Adipocyte (in vitro differentiated cells): Measurements from ENCODE around the gene MLEC.
A peak's percentile ranks its signal among the peaks of the same experiment; 100 is the strongest.

Experiments
- DNase-seq: peaks from one replicate; pipeline ENCODE4 v3.0.0-alpha.2; 2015; ENCODE audit warnings: low read depth
- H3K27me3 ChIP-seq: replicated peaks from 2 replicates; pipeline ENCODE4 v1.7.0; 2013; ENCODE audit warnings: mild to moderate bottlenecking, low read length, moderate library complexity; ENCODE audit not compliant: control insufficient read depth, insufficient read depth
- H3K36me3 ChIP-seq: 2 replicates; pipeline ENCODE4 v1.7.0; 2013; ENCODE audit warnings: low read length, mild to moderate bottlenecking, moderate library complexity; ENCODE audit not compliant: control insufficient read depth, insufficient read depth, severe bottlenecking
- H3K4me1 ChIP-seq: 2 replicates; pipeline ENCODE4 v1.7.0; 2013; ENCODE audit warnings: mild to moderate bottlenecking, low read length, moderate library complexity; ENCODE audit not compliant: control insufficient read depth, insufficient read depth
- H3K4me3 ChIP-seq: 2 replicates; pipeline ENCODE4 v1.7.0; 2013; ENCODE audit warnings: mild to moderate bottlenecking, low read length, moderate library complexity
- H3K9ac ChIP-seq: 2 replicates; pipeline ENCODE4 v1.7.0; 2013; ENCODE audit warnings: mild to moderate bottlenecking, low read length, moderate library complexity
- H3K9me3 ChIP-seq: 2 replicates; pipeline ENCODE4 v1.7.0; 2013; ENCODE audit warnings: mild to moderate bottlenecking, low read length, moderate library complexity; ENCODE audit not compliant: control insufficient read depth

MLEC gene, protein sequence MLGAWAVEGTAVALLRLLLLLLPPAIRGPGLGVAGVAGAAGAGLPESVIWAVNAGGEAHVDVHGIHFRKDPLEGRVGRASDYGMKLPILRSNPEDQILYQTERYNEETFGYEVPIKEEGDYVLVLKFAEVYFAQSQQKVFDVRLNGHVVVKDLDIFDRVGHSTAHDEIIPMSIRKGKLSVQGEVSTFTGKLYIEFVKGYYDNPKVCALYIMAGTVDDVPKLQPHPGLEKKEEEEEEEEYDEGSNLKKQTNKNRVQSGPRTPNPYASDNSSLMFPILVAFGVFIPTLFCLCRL

DNA sequence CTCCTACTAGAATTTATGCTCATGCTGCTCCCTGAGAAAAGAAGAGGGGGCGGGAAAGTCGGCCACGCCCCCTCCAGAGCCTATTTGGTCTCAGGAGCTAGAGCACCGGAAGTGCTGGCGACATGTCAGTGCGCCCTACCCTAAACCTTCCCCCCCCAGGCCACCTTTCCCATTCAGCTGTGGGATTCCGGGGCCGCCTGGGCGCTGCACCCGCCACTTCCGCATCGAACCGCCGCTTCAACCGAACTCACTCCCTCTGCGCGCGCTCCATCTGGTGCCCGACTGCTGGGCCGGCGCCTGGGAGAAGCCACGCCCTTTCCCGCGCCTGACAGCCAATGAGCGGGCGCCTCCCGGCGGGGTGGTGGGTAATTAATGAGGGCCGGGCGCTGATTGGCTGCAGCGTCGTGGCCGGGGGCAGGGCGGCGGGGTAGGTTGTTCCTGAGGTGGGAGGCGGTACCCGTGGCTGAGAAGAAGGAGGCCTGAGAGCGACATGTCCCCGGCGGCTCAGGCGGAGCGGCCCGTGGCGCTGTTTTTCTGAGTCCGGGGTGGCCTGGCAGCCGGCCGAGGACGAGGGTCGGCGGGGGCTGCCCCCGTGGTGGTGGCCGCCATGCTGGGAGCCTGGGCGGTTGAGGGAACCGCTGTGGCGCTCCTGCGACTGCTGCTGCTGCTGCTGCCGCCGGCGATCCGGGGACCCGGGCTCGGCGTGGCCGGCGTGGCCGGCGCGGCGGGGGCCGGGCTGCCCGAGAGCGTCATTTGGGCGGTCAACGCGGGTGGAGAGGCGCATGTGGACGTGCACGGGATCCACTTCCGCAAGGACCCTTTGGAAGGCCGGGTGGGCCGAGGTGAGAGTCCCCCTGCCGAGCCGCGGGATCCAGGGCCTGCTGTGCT is at the start of gene MLEC:
Gene MLEC, plus strand, starts transcription at position 460 of the 888 bp plus-strand sequence. Its CDS starts 148 bp downstream, at position 608.
- peak; percentile 99 for DNase-seq
- H3K4me1 ChIP-seq = peaks cover 40% of the 10 kb centered on the region
- H3K36me3 ChIP-seq = no peaks in the 10 kb centered on the region
- H3K4me3 ChIP-seq = peak within 1 kb of the TSS; percentile 96
- peak within 1 kb of the TSS; percentile 96 for H3K9ac ChIP-seq
- H3K27me3 ChIP-seq = no peaks in the 10 kb centered on the region
- H3K9me3 ChIP-seq = no peaks in the 10 kb centered on the region

DNA sequence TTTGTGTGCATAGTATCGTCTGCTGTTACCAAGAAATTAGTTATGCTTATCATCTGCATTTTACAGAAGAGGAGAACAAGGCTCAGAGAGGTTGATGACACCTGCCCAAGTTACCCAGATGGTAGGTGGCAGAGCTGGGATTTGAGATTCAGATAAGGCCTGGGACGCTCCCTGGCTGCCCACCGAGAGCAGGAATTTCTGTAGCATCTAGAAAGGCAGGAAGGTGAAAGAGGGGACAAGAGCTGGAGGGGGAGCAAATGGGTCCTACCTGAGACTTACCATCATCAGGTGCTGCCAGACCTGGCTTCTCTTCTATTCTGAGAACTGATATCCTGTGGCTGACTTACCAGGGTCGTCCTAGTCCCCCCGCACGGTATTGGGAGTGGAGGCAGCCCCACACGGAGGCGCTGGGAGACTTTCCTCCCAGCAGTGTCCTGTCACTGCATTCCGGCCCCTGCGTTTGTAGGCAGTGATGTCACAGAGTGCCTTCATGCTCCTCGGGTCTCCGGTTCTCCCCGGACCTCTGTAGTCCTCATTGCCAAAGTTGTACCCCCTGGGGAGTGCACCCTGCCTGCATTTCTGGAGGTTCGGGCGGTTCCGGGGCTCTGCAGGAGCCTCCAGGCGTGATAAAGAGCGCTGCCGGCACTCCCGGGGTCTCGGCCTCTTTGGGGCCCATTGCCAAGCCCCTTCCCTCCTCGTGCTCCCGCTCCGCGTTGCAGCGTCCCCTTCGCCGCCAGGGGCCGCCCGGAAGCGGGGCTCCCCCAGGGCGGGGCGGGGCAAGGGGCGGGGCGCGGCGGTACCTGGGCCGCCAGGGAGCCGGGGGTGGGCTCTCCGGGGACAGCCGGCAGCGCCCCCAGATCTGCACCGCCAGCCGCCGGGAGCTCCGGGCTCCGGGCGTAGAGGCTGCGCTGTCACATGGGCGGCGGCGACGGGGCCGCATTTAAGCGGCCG is 46.9 kb upstream of the MLEC start, which contains the start of gene CABP1:
Gene CABP1, plus strand, starts transcription at position 856 of the 951 bp plus-strand sequence. Its CDS starts 60 bp downstream, at position 916.
- no peaks in the 10 kb centered on the region for H3K4me1 ChIP-seq
- H3K9me3 ChIP-seq = no peaks in the 10 kb centered on the region
- peaks cover 59% of the 10 kb centered on the region for H3K27me3 ChIP-seq
- H3K36me3 ChIP-seq = no peaks in the 10 kb centered on the region
- H3K4me3 ChIP-seq = peak within 1 kb of the TSS; percentile 52
- DNase-seq = peak; percentile 17
- no peak within 1 kb of the TSS for H3K9ac ChIP-seq

DNA sequence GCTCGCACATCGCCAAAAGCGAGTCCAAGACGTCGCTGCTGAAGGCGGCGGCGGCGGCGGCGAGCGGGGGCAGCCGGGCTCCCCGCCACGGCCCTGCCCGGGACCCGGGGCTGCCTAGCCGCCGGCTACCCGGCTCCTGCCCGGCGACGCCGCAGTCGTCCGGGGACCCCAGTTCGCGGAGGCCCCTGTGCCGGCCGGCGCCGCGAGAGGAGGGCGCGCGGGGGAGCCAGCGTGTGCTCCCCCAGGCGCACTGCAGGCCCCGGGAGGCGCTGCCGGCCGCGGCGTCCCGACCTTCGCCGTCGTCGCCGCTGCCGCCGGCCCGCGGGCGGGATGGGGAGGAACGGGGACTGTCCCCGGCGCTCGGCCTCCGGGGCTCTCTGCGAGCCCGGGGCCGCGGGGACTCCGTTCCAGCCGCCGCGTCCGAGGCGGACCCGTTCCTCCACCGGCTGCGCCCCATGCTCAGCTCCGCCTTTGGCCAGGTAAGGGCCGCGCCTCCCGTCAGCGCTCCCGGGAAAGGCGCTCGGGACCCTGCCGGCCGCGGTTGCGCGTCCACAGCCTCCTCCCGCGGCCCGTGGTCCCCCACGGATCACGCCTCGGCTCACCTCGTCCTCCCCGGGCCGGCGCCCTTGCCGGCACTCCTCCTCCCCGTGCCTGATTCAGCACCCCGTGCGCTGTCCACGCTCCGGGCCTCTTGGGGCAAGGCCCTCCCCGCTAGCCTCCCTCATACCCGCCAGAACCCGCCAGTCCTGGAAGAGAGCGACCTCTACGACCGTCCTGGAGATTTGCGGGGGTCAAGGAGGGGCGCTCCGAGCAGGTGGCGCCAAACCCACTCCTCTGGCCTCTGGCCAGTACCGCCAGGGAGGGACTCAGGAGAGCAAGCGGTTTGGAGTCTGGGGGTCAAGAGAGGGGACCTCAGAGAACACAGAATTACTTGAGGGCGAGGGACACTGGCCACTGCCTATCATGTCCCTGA is 45.8 kb upstream of the MLEC start:
- peak overlapping the region; percentile 52 for H3K4me3 ChIP-seq
- no peaks in the 10 kb centered on the region for H3K36me3 ChIP-seq
- H3K9me3 ChIP-seq = no peaks in the 10 kb centered on the region
- no peak overlapping the region for H3K9ac ChIP-seq
- peaks cover 67% of the 10 kb centered on the region for H3K27me3 ChIP-seq
- DNase-seq = peak; percentile 71
- no peaks in the 10 kb centered on the region for H3K4me1 ChIP-seq

DNA sequence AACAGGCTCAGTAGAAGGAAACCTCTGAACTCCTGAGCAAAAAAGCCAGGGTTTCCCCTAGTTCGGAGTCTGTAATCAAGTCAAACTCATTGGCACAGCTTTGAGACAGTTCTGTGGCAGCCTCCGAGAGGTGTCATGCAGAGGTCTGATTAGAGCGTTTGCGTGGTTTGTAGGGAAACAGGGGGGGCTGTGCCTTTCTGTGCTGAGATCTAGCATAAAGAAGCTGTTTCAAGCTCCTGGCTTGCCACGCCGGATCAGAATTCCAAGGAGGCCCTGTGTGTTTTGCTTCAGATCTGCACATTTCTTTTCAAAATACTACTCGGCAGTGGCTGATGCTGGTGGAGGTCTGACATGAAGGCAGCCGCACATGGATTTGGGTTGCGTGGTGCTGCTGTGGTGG is 44.8 kb upstream of the MLEC start:
- Histone ChIP-seq H3K9ac (no peak overlapping the region), H3K4me3 (no peak overlapping the region), H3K9me3 (no peaks in the 10 kb centered on the region), H3K27me3 (peaks cover 61% of the 10 kb centered on the region), H3K4me1 (no peaks in the 10 kb centered on the region), H3K36me3 (no peaks in the 10 kb centered on the region)
- DNase-seq = no peak

DNA sequence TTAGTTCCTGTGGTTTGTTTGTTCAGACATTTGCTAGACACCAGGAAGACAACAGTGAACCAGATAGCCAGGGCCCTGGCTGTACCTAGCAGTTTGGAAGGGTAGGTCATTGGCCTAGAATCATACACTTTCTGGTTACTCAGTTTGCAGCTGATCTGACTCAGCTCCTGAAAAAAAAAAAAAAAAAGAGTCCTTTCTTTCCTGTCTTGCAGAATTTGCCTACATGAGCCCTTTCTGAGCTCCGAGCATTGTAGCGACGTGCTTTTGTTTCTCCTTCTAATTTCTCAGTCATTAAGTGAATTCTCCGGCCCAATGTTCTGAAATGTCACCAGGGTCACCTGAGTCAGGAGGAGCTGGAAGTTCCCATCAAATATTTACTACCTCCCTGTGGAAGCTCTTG is 44.1 kb upstream of the MLEC start:
- no peak for DNase-seq
- Histone ChIP-seq H3K4me1 (no peaks in the 10 kb centered on the region), H3K4me3 (no peak overlapping the region), H3K36me3 (no peaks in the 10 kb centered on the region), H3K9ac (no peak overlapping the region), H3K9me3 (no peaks in the 10 kb centered on the region), H3K27me3 (peaks cover 60% of the 10 kb centered on the region)

DNA sequence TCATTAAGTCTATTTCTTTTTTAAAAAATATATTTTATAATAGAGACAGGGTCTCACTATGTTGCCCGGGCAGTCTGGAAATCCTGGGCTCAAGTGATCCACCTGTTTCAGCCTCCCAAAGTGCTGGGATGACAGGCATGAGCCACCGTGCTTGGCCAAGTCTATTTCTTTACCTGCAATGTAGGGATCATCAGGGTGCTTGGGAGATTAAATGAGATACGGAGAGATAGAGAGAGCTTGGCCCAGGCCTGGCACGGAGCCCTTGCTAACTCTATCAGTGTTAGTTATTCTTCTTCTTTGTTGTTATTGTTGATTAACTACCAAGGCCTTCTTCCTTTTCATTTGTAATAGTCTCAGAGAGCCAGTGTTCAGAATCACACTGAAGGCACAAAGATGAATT is 43.4 kb upstream of the MLEC start:
- H3K27me3 ChIP-seq = peaks cover 54% of the 10 kb centered on the region

DNA sequence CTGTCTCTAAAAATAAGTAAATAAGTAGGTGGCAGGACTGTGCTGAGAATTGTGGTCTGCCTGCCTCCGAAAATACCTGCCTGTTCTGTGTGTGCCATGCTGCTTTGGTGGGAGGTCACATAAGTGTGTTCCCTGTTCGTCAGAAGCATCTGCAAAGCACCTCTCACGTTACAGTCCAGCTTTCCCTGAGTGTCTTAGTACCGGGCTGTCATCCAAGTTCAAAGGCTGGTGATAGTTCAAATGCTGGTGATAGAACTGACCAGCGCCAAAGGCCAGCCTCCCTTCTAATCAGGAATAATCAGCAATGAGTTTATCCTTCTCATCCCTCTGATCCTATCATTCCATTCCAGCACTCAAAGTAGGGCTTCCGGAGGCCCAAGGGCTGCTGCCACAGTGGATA is 40.9 kb upstream of the MLEC start:
- Histone ChIP-seq H3K4me1 (peaks cover 7% of the 10 kb centered on the region), H3K27me3 (peaks cover 59% of the 10 kb centered on the region), H3K36me3 (no peaks in the 10 kb centered on the region), H3K4me3 (no peak overlapping the region), H3K9ac (no peak overlapping the region), H3K9me3 (no peaks in the 10 kb centered on the region)
- no peak for DNase-seq

More for the DNA sequence above, 43.4 kb upstream of the MLEC start:
- no peaks in the 10 kb centered on the region for H3K36me3 ChIP-seq
- DNase-seq = no peak
- no peak overlapping the region for H3K4me3 ChIP-seq
- H3K4me1 ChIP-seq = no peaks in the 10 kb centered on the region
- no peak overlapping the region for H3K9ac ChIP-seq
- no peaks in the 10 kb centered on the region for H3K9me3 ChIP-seq

DNA sequence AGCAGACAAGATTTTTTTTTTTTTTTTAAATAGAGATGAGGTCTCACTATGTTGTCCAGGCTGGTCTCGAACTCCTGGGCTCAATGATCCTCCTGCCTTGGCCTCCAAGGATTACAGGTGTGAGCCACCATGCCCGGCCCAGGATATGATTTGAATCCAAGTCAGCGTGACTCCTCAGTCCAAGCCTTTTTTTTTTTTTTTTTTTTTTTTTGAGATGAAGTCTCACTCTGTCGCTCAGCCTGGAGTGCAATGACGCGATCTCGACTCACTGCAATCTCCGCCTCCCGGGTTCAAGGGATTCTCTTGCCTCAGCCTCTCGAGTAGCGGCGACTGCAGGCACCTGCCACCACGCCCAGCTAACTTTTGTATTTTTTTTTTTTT is 39.6 kb upstream of the MLEC start:
- no peaks in the 10 kb centered on the region for H3K9me3 ChIP-seq
- H3K4me1 ChIP-seq = peaks cover 7% of the 10 kb centered on the region
- peaks cover 56% of the 10 kb centered on the region for H3K27me3 ChIP-seq
- no peak for DNase-seq
- no peaks in the 10 kb centered on the region for H3K36me3 ChIP-seq
- no peak overlapping the region for H3K9ac ChIP-seq
- no peak overlapping the region for H3K4me3 ChIP-seq

DNA sequence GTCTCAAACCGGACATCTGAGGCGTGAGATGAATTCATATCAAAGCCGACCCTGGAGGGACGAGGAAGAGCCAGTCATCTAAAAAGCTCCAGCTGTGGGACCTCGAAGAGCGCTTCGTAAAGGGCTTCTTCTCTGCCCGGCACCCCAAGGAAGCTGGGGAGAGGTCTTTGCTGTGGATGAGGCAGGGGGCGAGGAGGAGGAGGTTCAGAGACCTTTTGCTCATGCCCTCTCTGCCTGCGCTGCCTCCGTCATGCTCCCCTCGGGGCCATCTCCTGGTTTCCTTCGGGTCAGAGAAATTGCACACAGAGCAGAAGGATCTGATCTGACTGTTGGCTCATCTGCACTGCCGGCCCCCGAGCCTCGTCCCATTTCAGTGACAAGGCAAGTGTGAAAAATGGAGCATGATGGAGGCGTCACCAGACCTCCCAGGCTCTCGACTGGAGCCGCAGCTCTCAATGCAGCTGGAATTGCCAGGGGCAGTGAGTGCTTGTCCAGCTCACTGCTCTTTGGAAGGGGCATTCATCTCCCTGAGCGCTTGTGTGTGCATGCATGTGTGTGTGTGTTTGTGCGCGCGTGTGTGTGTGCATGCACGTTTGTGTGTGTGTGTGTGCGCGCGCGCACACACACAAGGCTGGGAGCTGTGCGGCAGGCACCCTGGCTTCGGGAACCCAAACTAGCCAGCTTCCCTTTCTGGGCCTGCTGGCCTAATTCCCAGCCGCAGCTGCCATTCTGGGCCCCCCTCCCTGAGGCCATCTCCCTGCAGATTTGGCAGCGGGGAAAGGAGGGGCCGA is 37.3 kb upstream of the MLEC start:
- Histone ChIP-seq H3K9ac (peak overlapping the region; percentile 30), H3K4me1 (peaks cover 7% of the 10 kb centered on the region), H3K27me3 (peaks cover 50% of the 10 kb centered on the region), H3K36me3 (no peaks in the 10 kb centered on the region), H3K9me3 (no peaks in the 10 kb centered on the region), H3K4me3 (peak overlapping the region; percentile 77)
- DNase-seq = peak; percentile 48
